GM23338 (cell line): ENCODE measurements around the gene SHCBP1L. TPM values are rescaled to one million over a fixed set of nuclear protein-coding genes. Genes with fewer than 3 reads are reported as not detected.

Experiments
- ATAC-seq: fragments of 200-7000 bp; cut with Tn5 transposase; 3 replicates; pipeline ENCODE4 v1.9.1; 2020
- DNase-seq: peaks from one replicate; pipeline ENCODE4 v3.0.0-alpha.2; 2015; ENCODE audit warnings: low spot score
- H2AFZ ChIP-seq: fragments of 200-600 bp; sonication (generic); 2 replicates; pipeline ENCODE4 v1.8.0; 2016; ENCODE audit warnings: antibody characterized with exemption, mild to moderate bottlenecking, moderate library complexity
- H3F3A ChIP-seq: fragments of 200-600 bp; sonication (generic); replicated peaks from 2 replicates; pipeline ENCODE4 v1.8.0; 2017; ENCODE audit warnings: antibody characterized with exemption, mixed run types, low read depth
- H3K27ac ChIP-seq: fragments of 200-600 bp; sonication (generic); 2 replicates; pipeline ENCODE4 v1.6.1; 2016; ENCODE audit warnings: low read depth
- H3K27me3 ChIP-seq: fragments of 200-600 bp; sonication (generic); 2 replicates; pipeline ENCODE4 v1.8.0; 2016; ENCODE audit warnings: mild to moderate bottlenecking, mixed run types, moderate library complexity; ENCODE audit not compliant: insufficient read depth
- H3K36me3 ChIP-seq: fragments of 200-600 bp; sonication (generic); 2 replicates; pipeline ENCODE4 v1.8.0; 2016; ENCODE audit warnings: mild to moderate bottlenecking; ENCODE audit not compliant: insufficient read depth
- H3K4me1 ChIP-seq: fragments of 200-600 bp; sonication (generic); 2 replicates; pipeline ENCODE4 v1.8.0; 2016; ENCODE audit warnings: mild to moderate bottlenecking, moderate library complexity; ENCODE audit not compliant: insufficient read depth
- H3K4me2 ChIP-seq: fragments of 200-600 bp; sonication (generic); 2 replicates; pipeline ENCODE4 v1.7.1; 2017; ENCODE audit warnings: mixed run types
- H3K4me3 ChIP-seq: fragments of 200-600 bp; sonication (generic); 2 replicates; pipeline ENCODE4 v1.6.1; 2016; ENCODE audit warnings: mixed run types
- H3K79me2 ChIP-seq: fragments of 200-600 bp; sonication (generic); replicated peaks from 2 replicates; pipeline ENCODE4 v1.8.0; 2017; ENCODE audit warnings: mild to moderate bottlenecking; ENCODE audit not compliant: insufficient read depth
- H3K9me2 ChIP-seq: fragments of 200-600 bp; sonication (generic); 2 replicates; pipeline ENCODE4 v1.8.0; 2017; ENCODE audit not compliant: insufficient read depth
- H4K20me1 ChIP-seq: fragments of 200-600 bp; sonication (generic); replicated peaks from 2 replicates; pipeline ENCODE4 v1.8.0; 2017; ENCODE audit warnings: mild to moderate bottlenecking; ENCODE audit not compliant: insufficient read depth
- H3K27ac Mint-ChIP-seq: 2 replicates; pipeline ENCODE4 v1.8.0; 2020; ENCODE audit warnings: inconsistent platforms, mild to moderate bottlenecking, moderate library complexity, mixed read lengths
- H3K27me3 Mint-ChIP-seq: 3 replicates; pipeline ENCODE4 v1.8.0; 2022; ENCODE audit warnings: low read depth, mild to moderate bottlenecking, moderate library complexity, mixed read lengths, inconsistent platforms; ENCODE audit not compliant: insufficient read depth, poor library complexity
- H3K36me3 Mint-ChIP-seq: 3 replicates; pipeline ENCODE4 v1.8.0; 2021; ENCODE audit warnings: low read depth, mild to moderate bottlenecking, inconsistent platforms, moderate library complexity, mixed read lengths
- H3K4me1 Mint-ChIP-seq: 3 replicates; pipeline ENCODE4 v1.8.0; 2020; ENCODE audit warnings: mild to moderate bottlenecking, inconsistent platforms, mixed read lengths
- H3K4me3 Mint-ChIP-seq: 3 replicates; pipeline ENCODE4 v1.8.0; 2021; ENCODE audit warnings: moderate library complexity, mild to moderate bottlenecking, inconsistent platforms, mixed read lengths
- H3K9me3 Mint-ChIP-seq: 3 replicates; pipeline ENCODE4 v1.8.0; 2020; ENCODE audit warnings: moderate library complexity, mild to moderate bottlenecking, inconsistent platforms, mixed read lengths
- CREB1 ChIP-seq: fragments of 250-450 bp; sonication (Bioruptor Pico); IDR thresholded peaks from 2 replicates; pipeline ENCODE4 v1.5.0; 2020; ENCODE audit warnings: low read depth, mild to moderate bottlenecking, moderate library complexity
- CTCF ChIP-seq, 2 experiments: fragments of 200-600 bp in 1 of 2; sonication (generic) in 1 of 2; conservative IDR thresholded peaks; 2 replicates each; pipeline versions ENCODE4 v1.5.1 to v1.6.1; 2016 to 2017; ENCODE audit warnings: antibody characterized with exemption in 2 of 2, low read depth in 2 of 2, mild to moderate bottlenecking in 2 of 2, moderate library complexity in 1 of 2
- ETS1 ChIP-seq: IDR thresholded peaks from 2 replicates; pipeline ENCODE4 v1.6.1; 2016; ENCODE audit warnings: antibody characterized with exemption
- EZH2 ChIP-seq: fragments of 200-600 bp; sonication (generic); IDR thresholded peaks from one replicate; pipeline ENCODE4 v1.8.0; 2017; ENCODE audit warnings: antibody characterized with exemption, mild to moderate bottlenecking, low read depth; ENCODE audit not compliant: unreplicated experiment
- EZH2phosphoT487 ChIP-seq: fragments of 200-600 bp; sonication (generic); IDR thresholded peaks from one replicate; pipeline ENCODE4 v1.8.1; 2018; ENCODE audit warnings: antibody characterized with exemption; ENCODE audit not compliant: unreplicated experiment
- JUNB ChIP-seq: IDR thresholded peaks from one replicate; pipeline ENCODE4 v1.6.1; 2016; ENCODE audit warnings: antibody characterized with exemption; ENCODE audit not compliant: unreplicated experiment
- NANOG ChIP-seq: IDR thresholded peaks from 2 replicates; pipeline ENCODE4 v1.6.1; 2016; ENCODE audit warnings: antibody characterized with exemption, borderline replicate concordance
- POLR2AphosphoS5 ChIP-seq: IDR thresholded peaks from 2 replicates; pipeline ENCODE4 v1.6.1; 2016; ENCODE audit warnings: antibody characterized with exemption, low read depth
- REST ChIP-seq: IDR thresholded peaks from one replicate; pipeline ENCODE4 v1.6.1; 2018; ENCODE audit warnings: antibody characterized with exemption; ENCODE audit not compliant: unreplicated experiment
- STAT1 ChIP-seq: IDR thresholded peaks from one replicate; pipeline ENCODE4 v1.6.1; 2016; ENCODE audit warnings: antibody characterized with exemption; ENCODE audit not compliant: unreplicated experiment
- ZNF114 ChIP-seq: fragments of 250-450 bp; sonication (Bioruptor Pico); IDR thresholded peaks from 2 replicates; pipeline ENCODE4 v1.5.0; 2020; ENCODE audit warnings: mild to moderate bottlenecking, moderate library complexity
- ZNF331 ChIP-seq: fragments of 250-450 bp; sonication (Bioruptor Pico); IDR thresholded peaks from 2 replicates; pipeline ENCODE4 v1.5.0; 2020; ENCODE audit warnings: low read depth, mild to moderate bottlenecking, moderate library complexity
- ZNF462 ChIP-seq: fragments of 250-450 bp; sonication (Bioruptor Pico); IDR thresholded peaks from 2 replicates; pipeline ENCODE4 v1.5.0; 2020; ENCODE audit warnings: mild to moderate bottlenecking, moderate library complexity
- polyA plus RNA-seq: library from polyadenylated mRNA; unstranded; fragments of >200 nt; fragmentation: Nextera tagmentation; extraction: Ambion mirVana; gene quantifications from 2 replicates; pipeline ENCODE4 v1.2.1, GENCODE V29; 2016
- total RNA-seq: library from RNA; depleted of rRNA; stranded (reverse); fragments of >200 nt; shearing (Covaris generic); gene quantifications from 2 replicates; pipeline ENCODE4 v1.2.3, GENCODE V29; 2014

The SHCBP1L gene
- total and polyA plus RNA-seq, 2 experiments from 2014 or later, result not detected

GRCh38 chr1:182877842-182878241 is 75.1 kb downstream of the SHCBP1L start:
- TF ChIP-seq ZNF462 (CRISPR knock-in tag) (no peak), CTCF (conservative IDR thresholded peaks at IDR 0.05; ENCODE audit: low read depth in 2 of 2) (no peak), CREB1 (no peak), ZNF114 (CRISPR knock-in tag) (no peak), ETS1 (no peak), EZH2phosphoT487 (no peak), REST (no peak), EZH2 (no peak), JUNB (no peak), NANOG (no peak), STAT1 (no peak), ZNF331 (CRISPR knock-in tag) (no peak), POLR2AphosphoS5 (no peak)
- peaks cover 100% of the 10 kb centered on the region for H3K36me3 ChIP-seq
- H3K4me2 ChIP-seq, result no peak overlapping the region
- Mint-ChIP-seq H3K27ac (no peak overlapping the region), H3K27me3 (peaks cover 2% of the 10 kb centered on the region), H3K9me3 (no peaks in the 10 kb centered on the region), H3K4me3 (no peak overlapping the region), H3K4me1 (no peaks in the 10 kb centered on the region), H3K36me3 (peaks cover 100% of the 10 kb centered on the region)
- H2AFZ ChIP-seq, result no peak overlapping the region
- no peak for ATAC-seq
- no peaks in the 10 kb centered on the region for H3K9me2 ChIP-seq
- peaks cover 31% of the 10 kb centered on the region for H3K79me2 ChIP-seq
- H4K20me1 ChIP-seq, result peaks cover 15% of the 10 kb centered on the region
- DNase-seq, result no peak
- no peak overlapping the region for H3K4me3 ChIP-seq
- no peaks in the 10 kb centered on the region for H3K27me3 ChIP-seq
- no peak overlapping the region for H3K27ac ChIP-seq
- H3F3A ChIP-seq, result peaks cover 15% of the 10 kb centered on the region; the same call in 1 of the 2 replicates
- no peaks in the 10 kb centered on the region for H3K4me1 ChIP-seq
